ENCODE data around the gene B3GNT9. TPM values are rescaled to one million over a fixed set of nuclear protein-coding genes. Genes with fewer than 3 reads are reported as not detected.
A peak's percentile ranks its signal among the peaks of the same experiment; 100 is the strongest.

B3GNT9 gene
- total and polyA plus RNA-seq, 4 experiments from 2014 or later: 10.0 to 11.8 (median 10.2) TPM

- H3K4me3 ChIP-seq (ENCODE audit: low read length in 2 of 2): no peak overlapping the region
- H3K27me3 ChIP-seq (ENCODE audit: insufficient read depth, low read length): peaks cover 35% of the 10 kb centered on the region
- H3K36me3 Mint-ChIP-seq: peaks cover 0 to 7% of the 10 kb centered on the region in 2 donors
- H3K4me3 Mint-ChIP-seq: peak overlapping the region; percentile 20 to 67 (median 36)
- H3K4me1 ChIP-seq (ENCODE audit: insufficient read depth, low read length): peaks cover 64% of the 10 kb centered on the region
- no peaks in the 10 kb centered on the region for H3K9me3 Mint-ChIP-seq
- intact Hi-C loops (cut with micrococcal nuclease): no loop called here
- DNase-seq: no peak
- H3K36me3 ChIP-seq (ENCODE audit: insufficient read depth, low read length): no peaks in the 10 kb centered on the region
- H3K9me3 ChIP-seq (ENCODE audit: control insufficient read depth in 1 of 2, low read length in 2 of 2): no peaks in the 10 kb centered on the region
- H3K27me3 Mint-ChIP-seq: peaks cover 17 to 27% of the 10 kb centered on the region in 2 donors
- no peak overlapping the region for H3K27ac ChIP-seq (ENCODE audit: low read depth, low read length)
- ChIA-PET CTCF (ENCODE audit: partially characterized antibody) (interaction anchor here (2.6 to 3.6 kb wide), 2 partner anchors 10 to 12 kb away, joined by 10 to 22 read pairs; no protein-coding TSS in a partner anchor), POLR2A (ENCODE audit: partially characterized antibody) (interaction anchor here (1.1 to 13.1 kb wide), 7 partner anchors 8 to 235 kb away, joined by 3 to 320 read pairs (median 3); partner anchors contain the start of genes B3GNT9 and NOL3)
- H3K4me1 Mint-ChIP-seq: peaks cover 6 to 53% (median 28%) of the 10 kb centered on the region in 4 donors
- peak overlapping the region in 2 of 7 donors; percentile 53 to 81 for H3K27ac Mint-ChIP-seq
Measured at GRCh38 chr16:67165121-67166078, 14.6 kb upstream of the B3GNT9 start.

GRCh38 chr16:67164599-67165061 is 13.8 kb upstream of the B3GNT9 start, which contains the start of gene HSF4:
Gene HSF4 (plus strand): TSS chr16:67164745. CDS start chr16:67164812, 67 bp downstream.
- Histone ChIP-seq H3K4me3 (ENCODE audit: low read length in 2 of 2) (peak within 1 kb of the TSS in 1 of 2 donors; percentile 54), H3K4me1 (ENCODE audit: insufficient read depth, low read length) (peaks cover 58% of the 10 kb centered on the region), H3K9me3 (ENCODE audit: control insufficient read depth in 1 of 2, low read length in 2 of 2) (no peaks in the 10 kb centered on the region), H3K27me3 (ENCODE audit: insufficient read depth, low read length) (peaks cover 31% of the 10 kb centered on the region), H3K27ac (ENCODE audit: low read depth, low read length) (no peak within 1 kb of the TSS), H3K36me3 (ENCODE audit: insufficient read depth, low read length) (no peaks in the 10 kb centered on the region)
- ChIA-PET POLR2A (ENCODE audit: partially characterized antibody) (interaction anchor here (0.9 to 13.1 kb wide), 8 partner anchors 9 to 234 kb away, joined by 3 to 320 read pairs (median 4); partner anchors contain the start of genes B3GNT9, E2F4 and NOL3), CTCF (ENCODE audit: partially characterized antibody) (interaction anchor here (3.6 kb wide), 1 partner anchor 11 kb away, joined by 22 read pairs; no protein-coding TSS in a partner anchor)
- no peak for DNase-seq
- Mint-ChIP-seq H3K4me1 (peaks cover 5 to 52% (median 23%) of the 10 kb centered on the region in 4 donors), H3K9me3 (no peaks in the 10 kb centered on the region), H3K36me3 (peaks cover 0 to 10% of the 10 kb centered on the region in 2 donors), H3K27me3 (peaks cover 17 to 23% of the 10 kb centered on the region in 2 donors), H3K27ac (peak within 1 kb of the TSS in 3 of 7 donors; percentile 48 to 81 (median 53)), H3K4me3 (peak within 1 kb of the TSS; percentile 64 to 81 (median 70))
- intact Hi-C loops (cut with micrococcal nuclease): loop anchor here (5.0 kb wide), 1 partner anchor 83 kb away; the partner anchor contains the start of genes FHOD1 and SLC9A5

GRCh38 chr16:67163999-67164558 is 13.3 kb upstream of the B3GNT9 start:
- no peaks in the 10 kb centered on the region for H3K9me3 ChIP-seq (ENCODE audit: control insufficient read depth in 1 of 2, low read length in 2 of 2)
- H3K36me3 ChIP-seq (ENCODE audit: insufficient read depth, low read length): no peaks in the 10 kb centered on the region
- POLR2A ChIA-PET (ENCODE audit: partially characterized antibody): interaction anchor here (0.8 to 13.1 kb wide), 11 partner anchors 9 to 183 kb away, joined by 3 to 320 read pairs (median 4); partner anchors contain the start of genes B3GNT9, E2F4, MATCAP1 and NOL3
- Mint-ChIP-seq H3K9me3 (no peaks in the 10 kb centered on the region), H3K4me3 (peak overlapping the region; percentile 59 to 81 (median 70)), H3K27ac (no peak overlapping the region), H3K4me1 (peaks cover 5 to 53% (median 22%) of the 10 kb centered on the region in 4 donors), H3K27me3 (peaks cover 17 to 22% of the 10 kb centered on the region in 2 donors), H3K36me3 (peaks cover 0 to 13% of the 10 kb centered on the region in 2 donors)
- intact Hi-C loops (cut with micrococcal nuclease): loop anchor here (5.0 kb wide), 1 partner anchor 83 kb away; the partner anchor contains the start of genes FHOD1 and SLC9A5
- peaks cover 52% of the 10 kb centered on the region for H3K4me1 ChIP-seq (ENCODE audit: insufficient read depth, low read length)
- DNase-seq: no peak
- peak overlapping the region in 1 of 2 donors; percentile 54 for H3K4me3 ChIP-seq (ENCODE audit: low read length in 2 of 2)
- no peak overlapping the region for H3K27ac ChIP-seq (ENCODE audit: low read depth, low read length)
- CTCF ChIA-PET (ENCODE audit: partially characterized antibody): interaction anchor here (1.4 to 7.9 kb wide), 5 partner anchors 11 to 146 kb away, joined by 4 to 71 read pairs (median 14); no protein-coding TSS in a partner anchor
- H3K27me3 ChIP-seq (ENCODE audit: insufficient read depth, low read length): peaks cover 25% of the 10 kb centered on the region

- Mint-ChIP-seq H3K27ac (peak overlapping the region in 1 of 7 donors; percentile 48), H3K36me3 (peaks cover 0 to 14% of the 10 kb centered on the region in 2 donors), H3K27me3 (peaks cover 15 to 21% of the 10 kb centered on the region in 2 donors), H3K4me3 (peak overlapping the region; percentile 8 to 81 (median 68)), H3K9me3 (no peaks in the 10 kb centered on the region), H3K4me1 (peaks cover 10 to 58% (median 26%) of the 10 kb centered on the region in 4 donors)
- intact Hi-C loops (cut with micrococcal nuclease): loop anchor here (5.0 kb wide), 1 partner anchor 84 kb away; the partner anchor contains the start of genes FHOD1 and SLC9A5
- CTCF ChIA-PET (ENCODE audit: partially characterized antibody): interaction anchor here (0.8 to 7.9 kb wide), 7 partner anchors 10 to 202 kb away, joined by 3 to 71 read pairs (median 7); partner anchors contain the start of gene CES3
- Histone ChIP-seq H3K27me3 (ENCODE audit: insufficient read depth, low read length) (peaks cover 25% of the 10 kb centered on the region), H3K27ac (ENCODE audit: low read depth, low read length) (no peak overlapping the region), H3K4me3 (ENCODE audit: low read length in 2 of 2) (peak overlapping the region in 1 of 2 donors; percentile 54), H3K36me3 (ENCODE audit: insufficient read depth, low read length) (no peaks in the 10 kb centered on the region), H3K9me3 (ENCODE audit: control insufficient read depth in 1 of 2, low read length in 2 of 2) (no peaks in the 10 kb centered on the region), H3K4me1 (ENCODE audit: insufficient read depth, low read length) (peaks cover 58% of the 10 kb centered on the region)
- POLR2A ChIA-PET (ENCODE audit: partially characterized antibody): interaction anchor here (0.8 to 13.1 kb wide), 12 partner anchors 10 to 183 kb away, joined by 3 to 320 read pairs (median 6); partner anchors contain the start of genes B3GNT9, CBFB, E2F4 and FHOD1
- DNase-seq: peak; percentile 53 to 68 (median 60)
Measured at GRCh38 chr16:67163164-67163998, 12.6 kb upstream of the B3GNT9 start.

- POLR2A ChIA-PET (ENCODE audit: partially characterized antibody): interaction anchor here (0.8 to 13.1 kb wide), 11 partner anchors 10 to 318 kb away, joined by 3 to 320 read pairs (median 7); partner anchors contain the start of genes ATP6V0D1, B3GNT9, CBFB and E2F4
- Histone ChIP-seq H3K4me1 (ENCODE audit: insufficient read depth, low read length) (peaks cover 65% of the 10 kb centered on the region), H3K27ac (ENCODE audit: low read depth, low read length) (no peak overlapping the region), H3K9me3 (ENCODE audit: control insufficient read depth in 1 of 2, low read length in 2 of 2) (no peaks in the 10 kb centered on the region), H3K27me3 (ENCODE audit: insufficient read depth, low read length) (peaks cover 25% of the 10 kb centered on the region), H3K4me3 (ENCODE audit: low read length in 2 of 2) (peak overlapping the region in 1 of 2 donors; percentile 54), H3K36me3 (ENCODE audit: insufficient read depth, low read length) (no peaks in the 10 kb centered on the region)
- DNase-seq: no peak
- peaks cover 18 to 61% (median 33%) of the 10 kb centered on the region in 4 donors for H3K4me1 Mint-ChIP-seq
- peak overlapping the region; percentile 25 to 76 (median 56) for H3K4me3 Mint-ChIP-seq
- H3K9me3 Mint-ChIP-seq: no peaks in the 10 kb centered on the region
- H3K27me3 Mint-ChIP-seq: peaks cover 13 to 18% of the 10 kb centered on the region in 2 donors
- H3K27ac Mint-ChIP-seq: peak overlapping the region in 1 of 7 donors; percentile 35
- H3K36me3 Mint-ChIP-seq: peaks cover 0 to 18% of the 10 kb centered on the region in 2 donors
- CTCF ChIA-PET (ENCODE audit: partially characterized antibody): interaction anchor here (0.8 to 7.9 kb wide), 6 partner anchors 9 to 150 kb away, joined by 3 to 71 read pairs (median 10); no protein-coding TSS in a partner anchor
- intact Hi-C loops (cut with micrococcal nuclease): loop anchor here (5.0 kb wide), 1 partner anchor 85 kb away; the partner anchor contains the start of genes FHOD1 and SLC9A5
Measured at GRCh38 chr16:67162506-67163163, 11.8 kb upstream of the B3GNT9 start.

Data from CD4-positive, alpha-beta memory T cell (primary cell).